GM23338 (cell line): ENCODE measurements around the gene SLC19A1. TPM values are rescaled to one million over a fixed set of nuclear protein-coding genes. Genes with fewer than 3 reads are reported as not detected.

Experiments used
- ATAC-seq: fragments of 200-7000 bp; cut with Tn5 transposase; 3 replicates; pipeline ENCODE4 v1.9.1; 2020
- DNase-seq: peaks from one replicate; pipeline ENCODE4 v3.0.0-alpha.2; 2015; ENCODE audit warnings: low spot score
- H2AFZ ChIP-seq: fragments of 200-600 bp; sonication (generic); 2 replicates; pipeline ENCODE4 v1.8.0; 2016; ENCODE audit warnings: antibody characterized with exemption, mild to moderate bottlenecking, moderate library complexity
- H3F3A ChIP-seq: fragments of 200-600 bp; sonication (generic); replicated peaks from 2 replicates; pipeline ENCODE4 v1.8.0; 2017; ENCODE audit warnings: antibody characterized with exemption, mixed run types, low read depth
- H3K27ac ChIP-seq: fragments of 200-600 bp; sonication (generic); 2 replicates; pipeline ENCODE4 v1.6.1; 2016; ENCODE audit warnings: low read depth
- H3K27me3 ChIP-seq: fragments of 200-600 bp; sonication (generic); 2 replicates; pipeline ENCODE4 v1.8.0; 2016; ENCODE audit warnings: mild to moderate bottlenecking, mixed run types, moderate library complexity; ENCODE audit not compliant: insufficient read depth
- H3K36me3 ChIP-seq: fragments of 200-600 bp; sonication (generic); 2 replicates; pipeline ENCODE4 v1.8.0; 2016; ENCODE audit warnings: mild to moderate bottlenecking; ENCODE audit not compliant: insufficient read depth
- H3K4me1 ChIP-seq: fragments of 200-600 bp; sonication (generic); 2 replicates; pipeline ENCODE4 v1.8.0; 2016; ENCODE audit warnings: mild to moderate bottlenecking, moderate library complexity; ENCODE audit not compliant: insufficient read depth
- H3K4me2 ChIP-seq: fragments of 200-600 bp; sonication (generic); 2 replicates; pipeline ENCODE4 v1.7.1; 2017; ENCODE audit warnings: mixed run types
- H3K4me3 ChIP-seq: fragments of 200-600 bp; sonication (generic); 2 replicates; pipeline ENCODE4 v1.6.1; 2016; ENCODE audit warnings: mixed run types
- H3K79me2 ChIP-seq: fragments of 200-600 bp; sonication (generic); replicated peaks from 2 replicates; pipeline ENCODE4 v1.8.0; 2017; ENCODE audit warnings: mild to moderate bottlenecking; ENCODE audit not compliant: insufficient read depth
- H3K9me2 ChIP-seq: fragments of 200-600 bp; sonication (generic); 2 replicates; pipeline ENCODE4 v1.8.0; 2017; ENCODE audit not compliant: insufficient read depth
- H4K20me1 ChIP-seq: fragments of 200-600 bp; sonication (generic); replicated peaks from 2 replicates; pipeline ENCODE4 v1.8.0; 2017; ENCODE audit warnings: mild to moderate bottlenecking; ENCODE audit not compliant: insufficient read depth
- H3K27ac Mint-ChIP-seq: 2 replicates; pipeline ENCODE4 v1.8.0; 2020; ENCODE audit warnings: inconsistent platforms, mild to moderate bottlenecking, moderate library complexity, mixed read lengths
- H3K27me3 Mint-ChIP-seq: 3 replicates; pipeline ENCODE4 v1.8.0; 2022; ENCODE audit warnings: low read depth, mild to moderate bottlenecking, moderate library complexity, mixed read lengths, inconsistent platforms; ENCODE audit not compliant: insufficient read depth, poor library complexity
- H3K36me3 Mint-ChIP-seq: 3 replicates; pipeline ENCODE4 v1.8.0; 2021; ENCODE audit warnings: low read depth, mild to moderate bottlenecking, inconsistent platforms, moderate library complexity, mixed read lengths
- H3K4me1 Mint-ChIP-seq: 3 replicates; pipeline ENCODE4 v1.8.0; 2020; ENCODE audit warnings: mild to moderate bottlenecking, inconsistent platforms, mixed read lengths
- H3K4me3 Mint-ChIP-seq: 3 replicates; pipeline ENCODE4 v1.8.0; 2021; ENCODE audit warnings: moderate library complexity, mild to moderate bottlenecking, inconsistent platforms, mixed read lengths
- H3K9me3 Mint-ChIP-seq: 3 replicates; pipeline ENCODE4 v1.8.0; 2020; ENCODE audit warnings: moderate library complexity, mild to moderate bottlenecking, inconsistent platforms, mixed read lengths
- CREB1 ChIP-seq: fragments of 250-450 bp; sonication (Bioruptor Pico); IDR thresholded peaks from 2 replicates; pipeline ENCODE4 v1.5.0; 2020; ENCODE audit warnings: low read depth, mild to moderate bottlenecking, moderate library complexity
- EZH2 ChIP-seq: fragments of 200-600 bp; sonication (generic); IDR thresholded peaks from one replicate; pipeline ENCODE4 v1.8.0; 2017; ENCODE audit warnings: antibody characterized with exemption, mild to moderate bottlenecking, low read depth; ENCODE audit not compliant: unreplicated experiment
- EZH2phosphoT487 ChIP-seq: fragments of 200-600 bp; sonication (generic); IDR thresholded peaks from one replicate; pipeline ENCODE4 v1.8.1; 2018; ENCODE audit warnings: antibody characterized with exemption; ENCODE audit not compliant: unreplicated experiment
- JUNB ChIP-seq: IDR thresholded peaks from one replicate; pipeline ENCODE4 v1.6.1; 2016; ENCODE audit warnings: antibody characterized with exemption; ENCODE audit not compliant: unreplicated experiment
- NANOG ChIP-seq: IDR thresholded peaks from 2 replicates; pipeline ENCODE4 v1.6.1; 2016; ENCODE audit warnings: antibody characterized with exemption, borderline replicate concordance
- POLR2AphosphoS5 ChIP-seq: IDR thresholded peaks from 2 replicates; pipeline ENCODE4 v1.6.1; 2016; ENCODE audit warnings: antibody characterized with exemption, low read depth
- STAT1 ChIP-seq: IDR thresholded peaks from one replicate; pipeline ENCODE4 v1.6.1; 2016; ENCODE audit warnings: antibody characterized with exemption; ENCODE audit not compliant: unreplicated experiment
- ZNF114 ChIP-seq: fragments of 250-450 bp; sonication (Bioruptor Pico); IDR thresholded peaks from 2 replicates; pipeline ENCODE4 v1.5.0; 2020; ENCODE audit warnings: mild to moderate bottlenecking, moderate library complexity
- ZNF331 ChIP-seq: fragments of 250-450 bp; sonication (Bioruptor Pico); IDR thresholded peaks from 2 replicates; pipeline ENCODE4 v1.5.0; 2020; ENCODE audit warnings: low read depth, mild to moderate bottlenecking, moderate library complexity
- polyA plus RNA-seq: library from polyadenylated mRNA; unstranded; fragments of >200 nt; fragmentation: Nextera tagmentation; extraction: Ambion mirVana; gene quantifications from 2 replicates; pipeline ENCODE4 v1.2.1, GENCODE V29; 2016
- total RNA-seq: library from RNA; depleted of rRNA; stranded (reverse); fragments of >200 nt; shearing (Covaris generic); gene quantifications from 2 replicates; pipeline ENCODE4 v1.2.3, GENCODE V29; 2014
- TF ChIP-seq, protein P1 (sequence below): fragments of 250-450 bp; sonication (Bioruptor Pico); IDR thresholded peaks from 2 replicates; pipeline ENCODE4 v1.5.0; 2020; ENCODE audit warnings: mild to moderate bottlenecking, moderate library complexity
- TF ChIP-seq, protein P2 (sequence below), 2 experiments: fragments of 200-600 bp in 1 of 2; sonication (generic) in 1 of 2; conservative IDR thresholded peaks; 2 replicates each; pipeline versions ENCODE4 v1.5.1 to v1.6.1; 2016 to 2017; ENCODE audit warnings: antibody characterized with exemption in 2 of 2, low read depth in 2 of 2, mild to moderate bottlenecking in 2 of 2, moderate library complexity in 1 of 2
- TF ChIP-seq, protein P3 (sequence below): IDR thresholded peaks from one replicate; pipeline ENCODE4 v1.6.1; 2018; ENCODE audit warnings: antibody characterized with exemption; ENCODE audit not compliant: unreplicated experiment
- TF ChIP-seq, protein P4 (sequence below): IDR thresholded peaks from 2 replicates; pipeline ENCODE4 v1.6.1; 2016; ENCODE audit warnings: antibody characterized with exemption

The SLC19A1 gene
- total and polyA plus RNA-seq, 2 experiments from 2014 or later: 31.2 to 33.0 TPM

DNA sequence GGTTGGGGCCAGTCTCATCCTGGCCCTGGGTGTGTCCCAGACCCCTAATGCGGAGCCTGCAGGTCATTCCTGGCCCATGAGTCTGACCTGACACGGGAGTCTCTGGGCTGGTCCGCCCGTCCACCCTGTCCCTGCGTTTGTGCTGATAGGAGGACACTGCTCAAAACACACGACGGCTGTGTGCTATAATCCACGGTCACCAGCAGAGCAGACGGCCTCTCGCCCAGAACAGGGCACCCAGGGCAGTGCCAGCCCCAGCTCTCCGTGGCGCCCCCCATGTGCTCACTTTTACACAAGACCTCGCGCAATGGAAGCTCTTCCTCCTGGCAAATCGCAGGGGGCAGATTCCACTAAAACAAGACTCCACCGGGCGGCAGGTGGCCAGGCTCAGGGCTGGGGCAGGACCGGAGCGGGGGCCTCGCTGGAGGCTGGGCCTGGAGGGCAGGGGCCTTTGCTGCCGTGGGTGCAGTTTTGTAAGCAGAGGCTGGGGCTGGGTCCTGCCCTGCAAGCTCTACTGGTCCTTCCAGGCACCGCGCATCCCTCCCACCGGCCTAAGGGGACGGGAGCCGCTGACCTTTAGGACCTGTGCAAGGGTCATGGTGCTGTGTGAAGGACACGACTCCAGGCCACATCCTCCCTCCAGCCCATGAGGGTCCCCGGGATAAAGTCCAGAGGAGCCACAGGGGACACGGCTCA, 10.6 kb upstream of the SLC19A1 start:
- H3K9me3 Mint-ChIP-seq: peaks cover 9% of the 10 kb centered on the region
- H3K79me2 ChIP-seq: no peaks in the 10 kb centered on the region
- H3K4me3 ChIP-seq: no peak overlapping the region
- no peak overlapping the region for H3K4me2 ChIP-seq
- no peak overlapping the region for H2AFZ ChIP-seq
- H3K27ac ChIP-seq: no peak overlapping the region
- H3K27me3 ChIP-seq: no peaks in the 10 kb centered on the region
- 0 out of 2 replicates have a peak, but pooled peaks cover 2% of the 10 kb centered on the region for H3F3A ChIP-seq
- ATAC-seq (no peak), DNase-seq (no peak)
- H3K9me2 ChIP-seq: peaks cover 4% of the 10 kb centered on the region; the same call in 1 of the 2 replicates
- H4K20me1 ChIP-seq: no peaks in the 10 kb centered on the region
- H3K27ac Mint-ChIP-seq: no peak overlapping the region
- peaks cover 11% of the 10 kb centered on the region for H3K4me1 ChIP-seq
- no peak overlapping the region for H3K4me3 Mint-ChIP-seq
- H3K36me3 ChIP-seq: no peaks in the 10 kb centered on the region
- no peaks in the 10 kb centered on the region for H3K36me3 Mint-ChIP-seq
- TF ChIP-seq, protein P1, sequence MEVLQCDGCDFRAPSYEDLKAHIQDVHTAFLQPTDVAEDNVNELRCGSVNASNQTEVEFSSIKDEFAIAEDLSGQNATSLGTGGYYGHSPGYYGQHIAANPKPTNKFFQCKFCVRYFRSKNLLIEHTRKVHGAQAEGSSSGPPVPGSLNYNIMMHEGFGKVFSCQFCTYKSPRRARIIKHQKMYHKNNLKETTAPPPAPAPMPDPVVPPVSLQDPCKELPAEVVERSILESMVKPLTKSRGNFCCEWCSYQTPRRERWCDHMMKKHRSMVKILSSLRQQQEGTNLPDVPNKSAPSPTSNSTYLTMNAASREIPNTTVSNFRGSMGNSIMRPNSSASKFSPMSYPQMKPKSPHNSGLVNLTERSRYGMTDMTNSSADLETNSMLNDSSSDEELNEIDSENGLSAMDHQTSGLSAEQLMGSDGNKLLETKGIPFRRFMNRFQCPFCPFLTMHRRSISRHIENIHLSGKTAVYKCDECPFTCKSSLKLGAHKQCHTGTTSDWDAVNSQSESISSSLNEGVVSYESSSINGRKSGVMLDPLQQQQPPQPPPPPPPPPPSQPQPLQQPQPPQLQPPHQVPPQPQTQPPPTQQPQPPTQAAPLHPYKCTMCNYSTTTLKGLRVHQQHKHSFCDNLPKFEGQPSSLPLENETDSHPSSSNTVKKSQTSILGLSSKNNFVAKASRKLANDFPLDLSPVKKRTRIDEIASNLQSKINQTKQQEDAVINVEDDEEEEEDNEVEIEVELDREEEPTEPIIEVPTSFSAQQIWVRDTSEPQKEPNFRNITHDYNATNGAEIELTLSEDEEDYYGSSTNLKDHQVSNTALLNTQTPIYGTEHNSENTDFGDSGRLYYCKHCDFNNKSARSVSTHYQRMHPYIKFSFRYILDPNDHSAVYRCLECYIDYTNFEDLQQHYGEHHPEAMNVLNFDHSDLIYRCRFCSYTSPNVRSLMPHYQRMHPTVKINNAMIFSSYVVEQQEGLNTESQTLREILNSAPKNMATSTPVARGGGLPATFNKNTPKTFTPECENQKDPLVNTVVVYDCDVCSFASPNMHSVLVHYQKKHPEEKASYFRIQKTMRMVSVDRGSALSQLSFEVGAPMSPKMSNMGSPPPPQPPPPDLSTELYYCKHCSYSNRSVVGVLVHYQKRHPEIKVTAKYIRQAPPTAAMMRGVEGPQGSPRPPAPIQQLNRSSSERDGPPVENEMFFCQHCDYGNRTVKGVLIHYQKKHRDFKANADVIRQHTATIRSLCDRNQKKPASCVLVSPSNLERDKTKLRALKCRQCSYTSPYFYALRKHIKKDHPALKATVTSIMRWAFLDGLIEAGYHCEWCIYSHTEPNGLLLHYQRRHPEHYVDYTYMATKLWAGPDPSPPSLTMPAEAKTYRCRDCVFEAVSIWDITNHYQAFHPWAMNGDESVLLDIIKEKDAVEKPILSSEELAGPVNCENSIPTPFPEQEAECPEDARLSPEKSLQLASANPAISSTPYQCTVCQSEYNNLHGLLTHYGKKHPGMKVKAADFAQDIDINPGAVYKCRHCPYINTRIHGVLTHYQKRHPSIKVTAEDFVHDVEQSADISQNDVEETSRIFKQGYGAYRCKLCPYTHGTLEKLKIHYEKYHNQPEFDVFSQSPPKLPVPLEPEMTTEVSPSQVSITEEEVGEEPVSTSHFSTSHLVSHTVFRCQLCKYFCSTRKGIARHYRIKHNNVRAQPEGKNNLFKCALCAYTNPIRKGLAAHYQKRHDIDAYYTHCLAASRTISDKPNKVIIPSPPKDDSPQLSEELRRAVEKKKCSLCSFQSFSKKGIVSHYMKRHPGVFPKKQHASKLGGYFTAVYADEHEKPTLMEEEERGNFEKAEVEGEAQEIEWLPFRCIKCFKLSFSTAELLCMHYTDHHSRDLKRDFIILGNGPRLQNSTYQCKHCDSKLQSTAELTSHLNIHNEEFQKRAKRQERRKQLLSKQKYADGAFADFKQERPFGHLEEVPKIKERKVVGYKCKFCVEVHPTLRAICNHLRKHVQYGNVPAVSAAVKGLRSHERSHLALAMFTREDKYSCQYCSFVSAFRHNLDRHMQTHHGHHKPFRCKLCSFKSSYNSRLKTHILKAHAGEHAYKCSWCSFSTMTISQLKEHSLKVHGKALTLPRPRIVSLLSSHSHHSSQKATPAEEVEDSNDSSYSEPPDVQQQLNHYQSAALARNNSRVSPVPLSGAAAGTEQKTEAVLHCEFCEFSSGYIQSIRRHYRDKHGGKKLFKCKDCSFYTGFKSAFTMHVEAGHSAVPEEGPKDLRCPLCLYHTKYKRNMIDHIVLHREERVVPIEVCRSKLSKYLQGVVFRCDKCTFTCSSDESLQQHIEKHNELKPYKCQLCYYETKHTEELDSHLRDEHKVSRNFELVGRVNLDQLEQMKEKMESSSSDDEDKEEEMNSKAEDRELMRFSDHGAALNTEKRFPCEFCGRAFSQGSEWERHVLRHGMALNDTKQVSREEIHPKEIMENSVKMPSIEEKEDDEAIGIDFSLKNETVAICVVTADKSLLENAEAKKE (CRISPR knock-in tag): no peak
- TF ChIP-seq, protein P2, sequence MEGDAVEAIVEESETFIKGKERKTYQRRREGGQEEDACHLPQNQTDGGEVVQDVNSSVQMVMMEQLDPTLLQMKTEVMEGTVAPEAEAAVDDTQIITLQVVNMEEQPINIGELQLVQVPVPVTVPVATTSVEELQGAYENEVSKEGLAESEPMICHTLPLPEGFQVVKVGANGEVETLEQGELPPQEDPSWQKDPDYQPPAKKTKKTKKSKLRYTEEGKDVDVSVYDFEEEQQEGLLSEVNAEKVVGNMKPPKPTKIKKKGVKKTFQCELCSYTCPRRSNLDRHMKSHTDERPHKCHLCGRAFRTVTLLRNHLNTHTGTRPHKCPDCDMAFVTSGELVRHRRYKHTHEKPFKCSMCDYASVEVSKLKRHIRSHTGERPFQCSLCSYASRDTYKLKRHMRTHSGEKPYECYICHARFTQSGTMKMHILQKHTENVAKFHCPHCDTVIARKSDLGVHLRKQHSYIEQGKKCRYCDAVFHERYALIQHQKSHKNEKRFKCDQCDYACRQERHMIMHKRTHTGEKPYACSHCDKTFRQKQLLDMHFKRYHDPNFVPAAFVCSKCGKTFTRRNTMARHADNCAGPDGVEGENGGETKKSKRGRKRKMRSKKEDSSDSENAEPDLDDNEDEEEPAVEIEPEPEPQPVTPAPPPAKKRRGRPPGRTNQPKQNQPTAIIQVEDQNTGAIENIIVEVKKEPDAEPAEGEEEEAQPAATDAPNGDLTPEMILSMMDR (conservative IDR thresholded peaks at IDR 0.05; ENCODE audit: low read depth in 2 of 2): no peak
- TF ChIP-seq, protein P3, sequence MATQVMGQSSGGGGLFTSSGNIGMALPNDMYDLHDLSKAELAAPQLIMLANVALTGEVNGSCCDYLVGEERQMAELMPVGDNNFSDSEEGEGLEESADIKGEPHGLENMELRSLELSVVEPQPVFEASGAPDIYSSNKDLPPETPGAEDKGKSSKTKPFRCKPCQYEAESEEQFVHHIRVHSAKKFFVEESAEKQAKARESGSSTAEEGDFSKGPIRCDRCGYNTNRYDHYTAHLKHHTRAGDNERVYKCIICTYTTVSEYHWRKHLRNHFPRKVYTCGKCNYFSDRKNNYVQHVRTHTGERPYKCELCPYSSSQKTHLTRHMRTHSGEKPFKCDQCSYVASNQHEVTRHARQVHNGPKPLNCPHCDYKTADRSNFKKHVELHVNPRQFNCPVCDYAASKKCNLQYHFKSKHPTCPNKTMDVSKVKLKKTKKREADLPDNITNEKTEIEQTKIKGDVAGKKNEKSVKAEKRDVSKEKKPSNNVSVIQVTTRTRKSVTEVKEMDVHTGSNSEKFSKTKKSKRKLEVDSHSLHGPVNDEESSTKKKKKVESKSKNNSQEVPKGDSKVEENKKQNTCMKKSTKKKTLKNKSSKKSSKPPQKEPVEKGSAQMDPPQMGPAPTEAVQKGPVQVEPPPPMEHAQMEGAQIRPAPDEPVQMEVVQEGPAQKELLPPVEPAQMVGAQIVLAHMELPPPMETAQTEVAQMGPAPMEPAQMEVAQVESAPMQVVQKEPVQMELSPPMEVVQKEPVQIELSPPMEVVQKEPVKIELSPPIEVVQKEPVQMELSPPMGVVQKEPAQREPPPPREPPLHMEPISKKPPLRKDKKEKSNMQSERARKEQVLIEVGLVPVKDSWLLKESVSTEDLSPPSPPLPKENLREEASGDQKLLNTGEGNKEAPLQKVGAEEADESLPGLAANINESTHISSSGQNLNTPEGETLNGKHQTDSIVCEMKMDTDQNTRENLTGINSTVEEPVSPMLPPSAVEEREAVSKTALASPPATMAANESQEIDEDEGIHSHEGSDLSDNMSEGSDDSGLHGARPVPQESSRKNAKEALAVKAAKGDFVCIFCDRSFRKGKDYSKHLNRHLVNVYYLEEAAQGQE: no peak
- TF ChIP-seq ZNF331 (no peak), STAT1 (no peak), CREB1 (CRISPR knock-in tag) (no peak), JUNB (no peak), POLR2AphosphoS5 (no peak), EZH2 (no peak), NANOG (no peak), ZNF114 (CRISPR knock-in tag) (no peak), EZH2phosphoT487 (no peak)
- TF ChIP-seq, protein P4, sequence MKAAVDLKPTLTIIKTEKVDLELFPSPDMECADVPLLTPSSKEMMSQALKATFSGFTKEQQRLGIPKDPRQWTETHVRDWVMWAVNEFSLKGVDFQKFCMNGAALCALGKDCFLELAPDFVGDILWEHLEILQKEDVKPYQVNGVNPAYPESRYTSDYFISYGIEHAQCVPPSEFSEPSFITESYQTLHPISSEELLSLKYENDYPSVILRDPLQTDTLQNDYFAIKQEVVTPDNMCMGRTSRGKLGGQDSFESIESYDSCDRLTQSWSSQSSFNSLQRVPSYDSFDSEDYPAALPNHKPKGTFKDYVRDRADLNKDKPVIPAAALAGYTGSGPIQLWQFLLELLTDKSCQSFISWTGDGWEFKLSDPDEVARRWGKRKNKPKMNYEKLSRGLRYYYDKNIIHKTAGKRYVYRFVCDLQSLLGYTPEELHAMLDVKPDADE: no peak
- peaks cover 21% of the 10 kb centered on the region for H3K4me1 Mint-ChIP-seq
- H3K27me3 Mint-ChIP-seq: peaks cover 12% of the 10 kb centered on the region
